ENCODE measurements around the gene OGFOD3.
"Not testable (repeated sequence)": the region's sequence is repeated elsewhere in the genome, so short reads cannot be mapped to it uniquely, and the experiment has no call there.

Gene OGFOD3

GRCh38 chr17:82349287-82349701, 69.1 kb downstream of the OGFOD3 start:
- Histone ChIP-seq H3K4me1 (ENCODE audit: control insufficient read depth, low read depth, low read length) (no peaks in the 10 kb centered on the region), H3K27me3 (ENCODE audit: control insufficient read depth, insufficient read depth, low read length) (no peaks in the 10 kb centered on the region), H3K4me3 (ENCODE audit: low read length) (no peak overlapping the region), H3K9me3 (ENCODE audit: control insufficient read depth, low read depth, low read length) (no peaks in the 10 kb centered on the region), H3K9ac (ENCODE audit: low read length) (no peak overlapping the region), H3K27ac (ENCODE audit: low read length) (no peak overlapping the region), H3K36me3 (ENCODE audit: control insufficient read depth, low read depth, low read length) (no peaks in the 10 kb centered on the region)

GRCh38 chr17:82348866-82349265, 69.5 kb downstream of the OGFOD3 start:
- H3K27ac ChIP-seq (ENCODE audit: low read length) = no peak overlapping the region
- no peak overlapping the region for H3K4me3 ChIP-seq (ENCODE audit: low read length)
- no peak overlapping the region for H3K9ac ChIP-seq (ENCODE audit: low read length)
- no peaks in the 10 kb centered on the region for H3K36me3 ChIP-seq (ENCODE audit: control insufficient read depth, low read depth, low read length)
- H3K9me3 ChIP-seq (ENCODE audit: control insufficient read depth, low read depth, low read length) = no peaks in the 10 kb centered on the region
- H3K27me3 ChIP-seq (ENCODE audit: control insufficient read depth, insufficient read depth, low read length) = no peaks in the 10 kb centered on the region
- H3K4me1 ChIP-seq (ENCODE audit: control insufficient read depth, low read depth, low read length) = no peaks in the 10 kb centered on the region

GRCh38 chr17:82348434-82348833, 70.0 kb downstream of the OGFOD3 start:
- Histone ChIP-seq H3K27ac (ENCODE audit: low read length) (no peak overlapping the region), H3K9me3 (ENCODE audit: control insufficient read depth, low read depth, low read length) (no peaks in the 10 kb centered on the region), H3K27me3 (ENCODE audit: control insufficient read depth, insufficient read depth, low read length) (no peaks in the 10 kb centered on the region), H3K9ac (ENCODE audit: low read length) (no peak overlapping the region), H3K4me3 (ENCODE audit: low read length) (no peak overlapping the region), H3K4me1 (ENCODE audit: control insufficient read depth, low read depth, low read length) (no peaks in the 10 kb centered on the region), H3K36me3 (ENCODE audit: control insufficient read depth, low read depth, low read length) (no peaks in the 10 kb centered on the region)

- not testable (repeated sequence) for H3K9me3 ChIP-seq (ENCODE audit: control insufficient read depth, low read depth, low read length); H3K9ac ChIP-seq (ENCODE audit: low read length); H3K27ac ChIP-seq (ENCODE audit: low read length); H3K4me3 ChIP-seq (ENCODE audit: low read length); H3K36me3 ChIP-seq (ENCODE audit: control insufficient read depth, low read depth, low read length); H3K4me1 ChIP-seq (ENCODE audit: control insufficient read depth, low read depth, low read length); H3K27me3 ChIP-seq (ENCODE audit: control insufficient read depth, insufficient read depth, low read length)
These were observed 70.4 kb downstream of the OGFOD3 start for GRCh38 chr17:82347994-82348393.

GRCh38 chr17:82346342-82347300, 71.8 kb downstream of the OGFOD3 start:
- H3K9ac ChIP-seq (ENCODE audit: low read length) = no peak overlapping the region
- H3K27ac ChIP-seq (ENCODE audit: low read length) = no peak overlapping the region

GRCh38 chr17:82345151-82345976, 73.0 kb downstream of the OGFOD3 start:
- no peak overlapping the region for H3K4me3 ChIP-seq (ENCODE audit: low read length)
- H3K36me3 ChIP-seq (ENCODE audit: control insufficient read depth, low read depth, low read length) = no peaks in the 10 kb centered on the region
- no peak overlapping the region for H3K9ac ChIP-seq (ENCODE audit: low read length)
- no peaks in the 10 kb centered on the region for H3K4me1 ChIP-seq (ENCODE audit: control insufficient read depth, low read depth, low read length)
- H3K27me3 ChIP-seq (ENCODE audit: control insufficient read depth, insufficient read depth, low read length) = no peaks in the 10 kb centered on the region
- no peaks in the 10 kb centered on the region for H3K9me3 ChIP-seq (ENCODE audit: control insufficient read depth, low read depth, low read length)
- H3K27ac ChIP-seq (ENCODE audit: low read length) = no peak overlapping the region

More at GRCh38 chr17:82346342-82347300, 71.8 kb downstream of the OGFOD3 start:
- H3K36me3 ChIP-seq (ENCODE audit: control insufficient read depth, low read depth, low read length) = no peaks in the 10 kb centered on the region
- no peak overlapping the region for H3K4me3 ChIP-seq (ENCODE audit: low read length)
- H3K27me3 ChIP-seq (ENCODE audit: control insufficient read depth, insufficient read depth, low read length) = no peaks in the 10 kb centered on the region
- H3K9me3 ChIP-seq (ENCODE audit: control insufficient read depth, low read depth, low read length) = no peaks in the 10 kb centered on the region
- no peaks in the 10 kb centered on the region for H3K4me1 ChIP-seq (ENCODE audit: control insufficient read depth, low read depth, low read length)

- Histone ChIP-seq H3K27me3 (ENCODE audit: control insufficient read depth, insufficient read depth, low read length) (peaks cover 3% of the 10 kb centered on the region), H3K4me1 (ENCODE audit: control insufficient read depth, low read depth, low read length) (no peaks in the 10 kb centered on the region), H3K36me3 (ENCODE audit: control insufficient read depth, low read depth, low read length) (no peaks in the 10 kb centered on the region), H3K9ac (ENCODE audit: low read length) (no peak overlapping the region), H3K4me3 (ENCODE audit: low read length) (no peak overlapping the region), H3K27ac (ENCODE audit: low read length) (no peak overlapping the region), H3K9me3 (ENCODE audit: control insufficient read depth, low read depth, low read length) (no peaks in the 10 kb centered on the region)
These were observed 74.0 kb downstream of the OGFOD3 start for GRCh38 chr17:82344175-82344907.

- Histone ChIP-seq H3K4me3 (ENCODE audit: low read length) (no peak overlapping the region), H3K9ac (ENCODE audit: low read length) (no peak overlapping the region), H3K9me3 (ENCODE audit: control insufficient read depth, low read depth, low read length) (no peaks in the 10 kb centered on the region), H3K36me3 (ENCODE audit: control insufficient read depth, low read depth, low read length) (no peaks in the 10 kb centered on the region), H3K27ac (ENCODE audit: low read length) (no peak overlapping the region), H3K4me1 (ENCODE audit: control insufficient read depth, low read depth, low read length) (no peaks in the 10 kb centered on the region), H3K27me3 (ENCODE audit: control insufficient read depth, insufficient read depth, low read length) (peaks cover 11% of the 10 kb centered on the region)
These were observed 74.8 kb downstream of the OGFOD3 start for GRCh38 chr17:82343560-82343959.

GRCh38 chr17:82342361-82343079, 75.9 kb downstream of the OGFOD3 start:
- H3K36me3 ChIP-seq (ENCODE audit: control insufficient read depth, low read depth, low read length) = no peaks in the 10 kb centered on the region
- H3K9me3 ChIP-seq (ENCODE audit: control insufficient read depth, low read depth, low read length) = no peaks in the 10 kb centered on the region
- H3K9ac ChIP-seq (ENCODE audit: low read length) = no peak overlapping the region
- no peaks in the 10 kb centered on the region for H3K4me1 ChIP-seq (ENCODE audit: control insufficient read depth, low read depth, low read length)
- H3K27me3 ChIP-seq (ENCODE audit: control insufficient read depth, insufficient read depth, low read length) = peaks cover 21% of the 10 kb centered on the region
- no peak overlapping the region for H3K4me3 ChIP-seq (ENCODE audit: low read length)
- no peak overlapping the region for H3K27ac ChIP-seq (ENCODE audit: low read length)

GRCh38 chr17:82339634-82340580, 78.5 kb downstream of the OGFOD3 start:
- Histone ChIP-seq H3K27me3 (ENCODE audit: control insufficient read depth, insufficient read depth, low read length) (peaks cover 47% of the 10 kb centered on the region), H3K4me1 (ENCODE audit: control insufficient read depth, low read depth, low read length) (no peaks in the 10 kb centered on the region), H3K4me3 (ENCODE audit: low read length) (no peak overlapping the region), H3K9ac (ENCODE audit: low read length) (no peak overlapping the region), H3K36me3 (ENCODE audit: control insufficient read depth, low read depth, low read length) (no peaks in the 10 kb centered on the region), H3K9me3 (ENCODE audit: control insufficient read depth, low read depth, low read length) (no peaks in the 10 kb centered on the region), H3K27ac (ENCODE audit: low read length) (no peak overlapping the region)
